Measurements from ENCODE around the gene YES1.

GRCh38 chr18:811892-812375 is at the start of gene YES1:
- TF ChIP-seq MTA3 (CRISPR knock-in tag; IDR thresholded peaks at IDR 0.05) (no peak), FOXJ3 (CRISPR knock-in tag; IDR thresholded peaks at IDR 0.05; ENCODE audit: borderline replicate concordance) (no peak), PRDM4 (CRISPR knock-in tag; IDR thresholded peaks at IDR 0.05; ENCODE audit: borderline replicate concordance) (no peak), DMTF1 (CRISPR knock-in tag; IDR thresholded peaks at IDR 0.05) (no peak), STAT6 (CRISPR knock-in tag; IDR thresholded peaks at IDR 0.05; ENCODE audit: borderline replicate concordance) (no peak), FOXA1 (IDR thresholded peaks at IDR 0.05) (no peak), FOXA1 (CRISPR knock-in tag; IDR thresholded peaks at IDR 0.05) (no peak), SYNCRIP (IDR thresholded peaks at IDR 0.05; ENCODE audit: insufficient read depth, low read depth, low read length) (no peak), ELF4 (CRISPR knock-in tag; IDR thresholded peaks at IDR 0.05; ENCODE audit: borderline replicate concordance) (no peak), POLR2A (IDR thresholded peaks at IDR 0.05; ENCODE audit: insufficient read depth in 1 of 2, low read depth in 2 of 2, low read length in 2 of 2) (no peak), ZNF780A (CRISPR knock-in tag; IDR thresholded peaks at IDR 0.05) (no peak), ZNF766 (CRISPR knock-in tag; IDR thresholded peaks at IDR 0.05; ENCODE audit: borderline replicate concordance) (no peak)

Measured in HepG2 (cell line).